HUES64 (cell line): Measurements from ENCODE around the gene PCDHB3. TPM values are rescaled to one million over a fixed set of nuclear protein-coding genes. Genes with fewer than 3 reads are reported as not detected.
"Not testable (repeated sequence)": the region's sequence is repeated elsewhere in the genome, so short reads cannot be mapped to it uniquely, and the experiment has no call there.

Experiments used
- H3K27ac ChIP-seq: 2 replicates; pipeline ENCODE4 v1.7.0; 2013; ENCODE audit warnings: low read depth, low read length, inconsistent platforms
- H3K27me3 ChIP-seq: 2 replicates; pipeline ENCODE4 v1.6.1; 2013; ENCODE audit warnings: mild to moderate bottlenecking, low read length; ENCODE audit not compliant: insufficient read depth
- H3K36me3 ChIP-seq: 2 replicates; pipeline ENCODE4 v1.6.1; 2013; ENCODE audit warnings: mild to moderate bottlenecking, low read length; ENCODE audit not compliant: insufficient read depth
- H3K4me1 ChIP-seq: 2 replicates; pipeline ENCODE4 v1.6.1; 2013; ENCODE audit warnings: mild to moderate bottlenecking, low read length, moderate library complexity; ENCODE audit not compliant: insufficient read depth
- H3K4me3 ChIP-seq: 2 replicates; pipeline ENCODE4 v1.5.1; 2013; ENCODE audit warnings: mild to moderate bottlenecking, low read length, moderate library complexity
- H3K9ac ChIP-seq: 2 replicates; pipeline ENCODE4 v1.6.1; 2013; ENCODE audit warnings: mild to moderate bottlenecking, low read depth, low read length
- H3K9me3 ChIP-seq: 2 replicates; pipeline ENCODE4 v1.6.1; 2013; ENCODE audit warnings: low read depth, low read length; ENCODE audit not compliant: insufficient read depth
- WGBS: fragments of 150-250, 120-280 bp; methylation state at CpG from one replicate; pipeline ENCODE4 v1.1.7; 2013; ENCODE audit warnings: missing lambda C conversion rate; 5-methylcytosine and 5-hydroxymethylcytosine counted together
- polyA plus RNA-seq, 2 experiments: library from polyadenylated mRNA; stranded (reverse); fragments of 50-300 nt; gene quantifications; one replicate each; pipeline ENCODE4 v1.2.3, GENCODE V29; 2013

Gene PCDHB3
- 1.0 TPM for polyA plus RNA-seq (2013, experiment 1 of 2)
- polyA plus RNA-seq (2013, experiment 2 of 2), result 0.82 TPM

DNA sequence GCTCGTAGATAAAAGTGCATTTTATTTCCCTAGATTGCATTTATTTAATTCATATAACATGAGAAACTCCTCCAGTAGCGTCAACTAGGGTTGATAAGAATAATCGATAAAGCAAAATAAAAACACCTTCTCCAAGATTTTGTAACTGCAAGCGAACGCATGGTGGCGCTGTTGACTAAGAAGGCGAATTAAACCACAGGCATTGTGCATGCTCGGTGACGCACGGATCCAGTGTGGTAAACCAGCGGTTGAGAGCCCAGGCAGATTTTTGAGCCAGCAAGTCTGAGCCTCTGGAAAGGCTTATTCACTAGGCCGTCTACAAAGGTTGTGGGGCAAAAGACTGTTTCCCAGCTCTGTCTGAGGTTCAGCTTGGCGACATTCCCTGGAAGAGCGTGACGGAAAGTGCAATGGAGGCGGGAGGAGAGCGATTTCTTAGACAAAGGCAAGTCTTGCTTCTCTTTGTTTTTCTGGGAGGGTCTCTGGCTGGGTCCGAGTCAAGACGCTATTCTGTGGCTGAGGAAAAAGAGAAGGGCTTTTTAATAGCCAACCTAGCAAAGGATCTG, at the start of gene PCDHB3:
PCDHB3 (plus strand) TSS at position 231 of the 563 bp plus-strand sequence; CDS start at position 408, 177 bp downstream.
- Histone ChIP-seq H3K4me3 (peak within 1 kb of the TSS; percentile 39), H3K27ac (no peak within 1 kb of the TSS), H3K27me3 (no peaks in the 10 kb centered on the region), H3K4me1 (no peaks in the 10 kb centered on the region; the same call in 1 of the 2 replicates), H3K9ac (peak within 1 kb of the TSS; percentile 56; the same call in 1 of the 2 replicates), H3K36me3 (peaks cover 29% of the 10 kb centered on the region; the same call in 1 of the 2 replicates), H3K9me3 (peaks cover 20% of the 10 kb centered on the region; the same call in 1 of the 2 replicates)
- WGBS, result 89% methylated on average over 19 of the region's 19 CpGs

DNA sequence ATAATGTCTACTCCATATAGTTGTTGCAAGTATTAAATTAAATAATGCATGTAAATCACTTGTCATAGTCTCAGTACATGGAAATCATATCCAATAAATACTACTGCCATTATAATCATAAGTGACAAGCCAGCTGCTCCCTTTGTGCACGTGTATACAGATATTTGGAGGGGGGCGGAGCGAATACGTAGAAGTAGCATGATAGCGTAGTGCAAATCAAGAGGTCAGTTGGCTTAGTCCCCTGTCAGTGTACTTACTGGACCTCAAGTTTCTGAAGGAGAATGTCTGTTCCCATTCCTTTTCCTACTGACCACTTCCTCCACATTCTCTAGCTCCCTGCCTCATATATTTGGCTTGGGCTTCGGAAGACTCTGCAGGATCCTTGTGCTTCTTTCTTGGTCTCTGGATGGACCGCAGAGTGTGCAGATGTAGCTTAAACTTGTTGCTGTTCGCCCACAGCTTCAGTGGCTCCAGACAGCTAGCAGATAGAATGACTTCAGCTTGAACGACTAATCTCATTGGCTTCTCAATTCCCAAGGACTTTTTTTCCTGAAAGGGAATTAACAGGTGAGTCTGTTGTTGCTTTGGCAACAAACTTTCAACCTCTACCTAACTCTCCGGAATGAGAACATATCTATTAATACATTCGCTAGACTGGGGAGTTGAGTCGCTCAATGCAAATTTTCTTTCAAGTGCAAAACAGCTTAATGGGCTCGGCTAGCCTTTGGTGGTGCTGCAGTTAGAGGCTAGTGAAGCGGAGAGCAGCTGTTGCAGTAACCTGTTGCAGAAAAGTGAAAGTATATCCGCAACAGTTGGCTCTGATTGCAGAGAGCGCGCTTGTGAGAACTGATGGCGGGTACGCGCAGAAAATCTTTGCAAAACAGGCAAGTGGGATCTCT, 49.4 kb upstream of the PCDHB3 start, which contains the start of gene PCDHB1:
PCDHB1 (plus strand) TSS at position 753 of the 899 bp plus-strand sequence; CDS start at position 850, 97 bp downstream.
- Histone ChIP-seq H3K9ac (peak within 1 kb of the TSS; percentile 40), H3K27ac (no peak within 1 kb of the TSS), H3K4me1 (no peaks in the 10 kb centered on the region), H3K4me3 (peak within 1 kb of the TSS; percentile 68), H3K27me3 (peaks cover 51% of the 10 kb centered on the region), H3K36me3 (no peaks in the 10 kb centered on the region), H3K9me3 (no peaks in the 10 kb centered on the region)
- 9% methylated on average over 20 of the region's 20 CpGs for WGBS

DNA sequence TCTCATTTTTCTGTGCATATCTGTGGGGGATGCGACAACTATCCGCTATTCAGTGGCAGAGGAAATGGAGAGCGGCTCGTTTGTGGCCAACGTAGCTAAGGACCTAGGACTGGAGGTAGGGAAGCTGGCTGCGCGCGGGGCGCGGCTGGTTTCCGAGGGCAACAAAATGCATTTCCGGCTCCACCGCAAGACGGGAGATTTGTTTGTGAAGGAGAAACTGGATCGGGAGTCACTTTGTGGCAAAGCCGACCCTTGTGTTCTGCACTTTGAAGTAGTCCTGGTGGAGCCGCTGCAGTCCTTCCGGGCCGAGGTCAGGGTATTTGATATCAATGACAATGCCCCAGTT, 48.8 kb upstream of the PCDHB3 start:
- Histone ChIP-seq H3K9me3 (no peaks in the 10 kb centered on the region), H3K4me1 (no peaks in the 10 kb centered on the region), H3K27ac (no peak overlapping the region), H3K36me3 (no peaks in the 10 kb centered on the region), H3K27me3 (peaks cover 51% of the 10 kb centered on the region), H3K4me3 (peak overlapping the region; percentile 68), H3K9ac (peak overlapping the region; percentile 40)
- 3% methylated on average over 19 of the region's 19 CpGs for WGBS

DNA sequence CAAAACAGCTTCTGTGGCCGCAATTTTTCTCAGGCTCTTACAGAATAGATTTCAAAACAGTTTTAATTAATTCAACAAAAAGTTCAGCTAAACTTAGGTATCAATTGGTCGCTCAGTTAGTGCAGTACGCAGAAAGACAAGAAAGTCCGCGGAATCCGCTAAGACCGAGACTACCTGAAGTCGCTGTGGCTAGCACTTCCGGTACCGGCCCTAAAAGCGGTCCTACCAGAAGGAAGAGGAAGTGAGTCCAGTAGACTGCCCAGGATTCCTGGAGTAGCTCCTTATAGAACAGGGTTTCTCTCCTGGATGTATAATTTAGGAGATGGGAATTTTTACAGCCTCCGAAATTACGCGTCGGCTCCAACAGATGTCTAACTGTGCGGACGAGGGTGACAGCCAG, 22.4 kb upstream of the PCDHB3 start:
- no peak overlapping the region for H3K9ac ChIP-seq
- H3K27me3 ChIP-seq, result no peaks in the 10 kb centered on the region
- H3K27ac ChIP-seq, result no peak overlapping the region
- no peaks in the 10 kb centered on the region for H3K9me3 ChIP-seq
- H3K4me3 ChIP-seq, result no peak overlapping the region
- H3K36me3 ChIP-seq, result no peaks in the 10 kb centered on the region
- WGBS, result 96% methylated on average over 17 of the region's 17 CpGs
- no peaks in the 10 kb centered on the region for H3K4me1 ChIP-seq

GRCh38 chr5:141082228-141082627, 18.0 kb upstream of the PCDHB3 start:
- no peaks in the 10 kb centered on the region for H3K27me3 ChIP-seq
- H3K4me1 ChIP-seq, result no peaks in the 10 kb centered on the region
- no peak overlapping the region for H3K9ac ChIP-seq
- H3K27ac ChIP-seq, result no peak overlapping the region
- no peaks in the 10 kb centered on the region for H3K36me3 ChIP-seq
- H3K4me3 ChIP-seq, result no peak overlapping the region
- H3K9me3 ChIP-seq, result no peaks in the 10 kb centered on the region

- H3K9ac ChIP-seq, result peak overlapping the region; percentile 60
- no peaks in the 10 kb centered on the region for H3K27me3 ChIP-seq
- peak overlapping the region; percentile 59; the same call in 1 of the 2 replicates for H3K27ac ChIP-seq
- no peaks in the 10 kb centered on the region for H3K4me1 ChIP-seq
- no peaks in the 10 kb centered on the region for H3K9me3 ChIP-seq
- H3K36me3 ChIP-seq, result no peaks in the 10 kb centered on the region
- peak overlapping the region; percentile 50 for H3K4me3 ChIP-seq
- WGBS, result 88% methylated on average over 21 of the region's 21 CpGs
These were observed 15.7 kb upstream of the PCDHB3 start for GRCh38 chr5:141084487-141084989.

DNA sequence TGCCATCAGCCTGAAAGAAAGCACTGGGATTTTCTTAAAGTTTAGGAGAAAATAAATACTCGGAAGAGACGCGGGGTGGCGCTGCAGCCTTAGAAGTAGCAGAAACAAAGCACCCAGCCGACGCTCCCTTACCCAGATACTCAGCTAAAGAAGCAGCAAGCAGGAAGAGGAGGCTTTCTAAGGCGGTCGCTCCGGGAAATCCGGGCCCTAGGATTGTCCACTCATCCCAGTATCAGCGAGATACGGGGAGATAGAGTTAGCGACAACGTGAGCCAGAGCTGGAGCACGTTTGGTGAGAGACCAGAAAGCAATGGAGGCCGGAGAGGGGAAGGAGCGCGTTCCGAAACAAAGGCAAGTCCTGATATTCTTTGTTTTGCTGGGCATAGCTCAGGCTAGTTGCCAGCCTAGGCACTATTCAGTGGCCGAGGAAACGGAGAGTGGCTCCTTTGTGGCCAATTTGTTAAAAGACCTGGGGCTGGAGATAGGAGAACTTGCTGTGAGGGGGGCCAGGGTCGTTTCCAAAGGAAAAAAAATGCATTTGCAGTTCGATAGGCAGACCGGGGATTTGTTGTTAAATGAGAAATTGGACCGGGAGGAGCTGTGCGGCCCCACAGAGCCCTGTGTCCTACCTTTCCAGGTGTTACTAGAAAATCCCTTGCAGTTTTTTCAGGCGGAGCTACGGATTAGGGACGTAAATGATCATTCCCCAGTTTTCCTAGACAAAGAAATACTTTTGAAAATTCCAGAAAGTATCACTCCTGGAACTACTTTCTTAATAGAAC, 5.6 kb upstream of the PCDHB3 start, which contains the start of gene PCDHB2:
PCDHB2 (plus strand) TSS at position 135 of the 782 bp plus-strand sequence; CDS start at position 311, 176 bp downstream.
- Histone ChIP-seq H3K9ac (peak within 1 kb of the TSS; percentile 95), H3K9me3 (peaks cover 14% of the 10 kb centered on the region; the same call in 1 of the 2 replicates), H3K27me3 (no peaks in the 10 kb centered on the region), H3K36me3 (peaks cover 14% of the 10 kb centered on the region; the same call in 1 of the 2 replicates), H3K4me1 (no peaks in the 10 kb centered on the region), H3K4me3 (peak within 1 kb of the TSS; percentile 83), H3K27ac (peak within 1 kb of the TSS; percentile 72)
- 6% methylated on average over 29 of the region's 29 CpGs for WGBS

DNA sequence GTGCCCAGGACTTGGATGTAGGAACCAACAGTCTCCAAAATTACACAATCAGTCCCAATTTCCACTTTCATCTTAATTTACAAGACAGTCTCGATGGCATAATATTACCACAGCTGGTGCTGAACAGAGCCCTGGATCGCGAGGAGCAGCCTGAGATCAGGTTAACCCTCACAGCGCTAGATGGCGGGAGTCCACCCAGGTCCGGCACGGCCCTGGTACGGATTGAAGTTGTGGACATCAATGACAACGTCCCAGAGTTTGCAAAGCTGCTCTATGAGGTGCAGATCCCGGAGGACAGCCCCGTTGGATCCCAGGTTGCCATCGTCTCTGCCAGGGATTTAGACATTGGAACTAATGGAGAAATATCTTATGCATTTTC, 5.0 kb upstream of the PCDHB3 start:
- 81% methylated on average over 12 of the region's 12 CpGs for WGBS
- Histone ChIP-seq H3K4me3 (peak overlapping the region; percentile 83), H3K9ac (peak overlapping the region; percentile 95), H3K4me1 (no peaks in the 10 kb centered on the region), H3K9me3 (peaks cover 14% of the 10 kb centered on the region; the same call in 1 of the 2 replicates), H3K27ac (peak overlapping the region; percentile 72; the same call in 1 of the 2 replicates), H3K27me3 (no peaks in the 10 kb centered on the region), H3K36me3 (peaks cover 14% of the 10 kb centered on the region; the same call in 1 of the 2 replicates)

GRCh38 chr5:141096181-141096580, 4.1 kb upstream of the PCDHB3 start:
- 96% methylated on average over 20 of the region's 46 CpGs for WGBS
- H3K27me3 ChIP-seq, H3K4me3 ChIP-seq, H3K9ac ChIP-seq, H3K27ac ChIP-seq, H3K4me1 ChIP-seq: not testable (repeated sequence)
- Histone ChIP-seq H3K9me3 (peaks cover 17% of the 10 kb centered on the region; the same call in 1 of the 2 replicates), H3K36me3 (peaks cover 23% of the 10 kb centered on the region; the same call in 1 of the 2 replicates)

DNA sequence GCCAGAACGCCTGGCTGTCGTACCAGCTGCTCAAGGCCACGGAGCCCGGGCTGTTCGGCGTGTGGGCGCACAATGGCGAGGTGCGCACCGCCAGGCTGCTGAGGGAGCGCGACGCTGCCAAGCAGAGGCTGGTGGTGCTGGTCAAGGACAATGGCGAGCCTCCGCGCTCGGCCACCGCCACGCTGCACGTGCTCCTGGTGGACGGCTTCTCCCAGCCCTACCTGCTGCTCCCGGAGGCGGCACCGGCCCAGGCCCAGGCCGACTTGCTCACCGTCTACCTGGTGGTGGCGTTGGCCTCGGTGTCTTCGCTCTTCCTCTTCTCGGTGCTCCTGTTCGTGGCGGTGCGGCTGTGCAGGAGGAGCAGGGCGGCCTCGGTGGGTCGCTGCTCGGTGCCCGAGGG, 3.7 kb upstream of the PCDHB3 start:
- not testable (repeated sequence) for H3K27me3 ChIP-seq, H3K4me1 ChIP-seq, H3K4me3 ChIP-seq, H3K9ac ChIP-seq, H3K27ac ChIP-seq
- H3K36me3 ChIP-seq, result peaks cover 27% of the 10 kb centered on the region; the same call in 1 of the 2 replicates
- WGBS, result 98% methylated on average over 24 of the region's 38 CpGs
- peaks cover 21% of the 10 kb centered on the region; the same call in 1 of the 2 replicates for H3K9me3 ChIP-seq
